ENCODE measurements around the gene OR9G1.
"Not testable (repeated sequence)": the region's sequence is repeated elsewhere in the genome, so short reads cannot be mapped to it uniquely, and the experiment has no call there.

The OR9G1 gene

DNA sequence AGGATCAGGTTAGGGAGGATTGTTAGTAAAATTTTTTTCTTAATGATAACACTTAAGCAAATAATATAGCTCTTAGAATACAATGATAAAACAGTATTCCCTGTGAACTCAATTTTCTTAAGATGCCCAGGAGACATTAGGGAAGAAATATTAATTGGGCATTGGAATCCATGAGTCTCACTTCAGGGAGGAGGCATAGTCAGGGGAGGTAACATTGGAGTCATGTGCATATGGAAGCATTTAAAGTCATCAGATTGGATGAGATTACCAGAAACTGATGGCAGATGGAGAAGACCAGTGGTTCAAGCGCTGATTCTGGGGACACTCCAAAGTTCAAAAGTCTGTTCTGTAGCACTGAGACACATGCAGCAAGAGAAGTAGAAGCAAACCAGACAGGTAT is at the start of gene OR9G1:
OR9G1 (plus strand) TSS at position 301 of the 400 bp plus-strand sequence. CDS start 1,293 bp downstream, outside the sequence.
- no peak for DNase-seq (ENCODE audit: low spot score)

DNA sequence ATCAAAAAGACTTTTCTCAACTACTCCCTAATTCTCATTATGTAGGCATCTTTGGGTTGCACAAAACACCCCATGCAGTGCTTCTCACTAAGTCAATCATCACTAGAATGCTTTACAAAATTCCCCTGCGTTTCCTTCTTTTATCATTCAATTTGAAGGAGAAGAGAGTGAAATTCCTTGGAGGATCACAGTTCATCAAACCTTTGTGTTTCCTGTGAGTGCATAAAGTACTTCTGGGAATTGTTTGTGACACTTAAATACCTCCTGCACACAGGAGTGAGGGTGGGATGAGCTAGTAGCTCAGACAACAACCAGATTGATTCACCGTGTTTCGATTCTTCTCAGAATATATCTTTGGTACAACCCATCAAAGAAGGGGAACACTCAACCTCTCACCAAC is 39.1 kb upstream of the OR9G1 start:
- DNase-seq (ENCODE audit: low spot score): no peak

- DNase-seq (ENCODE audit: low spot score): no peak
Measured at GRCh38 chr11:56663386-56663785, 35.5 kb upstream of the OR9G1 start, which contains the start of gene OR5AR1. Gene OR5AR1, plus strand, starts transcription at chr11:56663686. Its CDS starts 0 bp downstream, at chr11:56663686.

- DNase-seq (ENCODE audit: low spot score): no peak
Measured at GRCh38 chr11:56670984-56671383, 27.9 kb upstream of the OR9G1 start.

GRCh38 chr11:56688554-56689100 is 10.3 kb upstream of the OR9G1 start:
- DNase-seq (ENCODE audit: low spot score): no peak

- not testable (repeated sequence) for DNase-seq (ENCODE audit: low spot score)
Measured at GRCh38 chr11:56691179-56691578, 7.7 kb upstream of the OR9G1 start.

GRCh38 chr11:56693428-56693827 is 5.5 kb upstream of the OR9G1 start:
- no peak for DNase-seq (ENCODE audit: low spot score)

DNA sequence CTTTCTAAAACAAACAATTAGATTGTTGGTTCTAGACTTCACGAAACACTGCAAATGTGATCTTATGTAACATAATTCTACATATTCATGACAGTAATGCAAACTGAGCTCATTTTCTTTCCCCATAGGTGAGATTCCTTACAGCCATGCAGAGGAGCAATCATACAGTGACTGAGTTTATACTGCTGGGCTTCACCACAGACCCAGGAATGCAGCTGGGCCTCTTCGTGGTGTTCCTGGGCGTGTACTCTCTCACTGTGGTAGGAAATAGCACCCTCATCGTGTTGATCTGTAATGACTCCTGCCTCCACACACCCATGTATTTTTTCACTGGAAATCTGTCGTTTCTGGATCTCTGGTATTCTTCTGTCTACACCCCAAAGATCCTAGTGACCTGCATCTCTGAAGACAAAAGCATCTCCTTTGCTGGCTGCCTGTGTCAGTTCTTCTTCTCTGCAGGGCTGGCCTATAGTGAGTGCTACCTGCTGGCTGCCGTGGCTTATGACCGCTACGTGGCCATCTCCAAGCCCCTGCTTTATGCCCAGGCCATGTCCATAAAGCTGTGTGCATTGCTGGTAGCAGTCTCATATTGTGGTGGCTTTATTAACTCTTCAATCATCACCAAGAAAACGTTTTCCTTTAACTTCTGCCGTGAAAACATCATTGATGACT is 1.5 kb downstream of the OR9G1 start:
- no peak for DNase-seq (ENCODE audit: low spot score)

DNA sequence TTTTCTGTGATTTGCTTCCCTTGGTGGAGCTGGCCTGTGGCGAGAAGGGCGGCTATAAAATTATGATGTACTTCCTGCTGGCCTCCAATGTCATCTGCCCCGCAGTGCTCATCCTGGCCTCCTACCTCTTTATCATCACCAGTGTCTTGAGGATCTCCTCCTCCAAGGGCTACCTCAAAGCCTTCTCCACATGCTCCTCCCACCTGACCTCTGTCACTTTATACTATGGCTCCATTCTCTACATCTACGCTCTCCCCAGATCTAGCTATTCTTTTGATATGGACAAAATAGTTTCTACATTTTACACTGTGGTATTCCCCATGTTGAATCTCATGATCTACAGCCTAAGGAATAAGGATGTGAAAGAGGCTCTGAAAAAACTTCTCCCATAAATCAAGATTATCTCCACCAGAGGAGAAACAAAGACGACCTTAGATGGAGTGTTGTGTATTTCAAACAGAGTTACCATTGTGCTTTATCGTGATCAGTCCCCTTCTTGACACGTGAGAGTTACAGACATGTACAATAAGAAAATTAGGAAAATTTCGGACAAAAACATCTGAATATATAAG is 2.1 kb downstream of the OR9G1 start:
- no peak for DNase-seq (ENCODE audit: low spot score)

- DNase-seq (ENCODE audit: low spot score): no peak
Measured at GRCh38 chr11:56705784-56706396, 7.0 kb downstream of the OR9G1 start.

DNA sequence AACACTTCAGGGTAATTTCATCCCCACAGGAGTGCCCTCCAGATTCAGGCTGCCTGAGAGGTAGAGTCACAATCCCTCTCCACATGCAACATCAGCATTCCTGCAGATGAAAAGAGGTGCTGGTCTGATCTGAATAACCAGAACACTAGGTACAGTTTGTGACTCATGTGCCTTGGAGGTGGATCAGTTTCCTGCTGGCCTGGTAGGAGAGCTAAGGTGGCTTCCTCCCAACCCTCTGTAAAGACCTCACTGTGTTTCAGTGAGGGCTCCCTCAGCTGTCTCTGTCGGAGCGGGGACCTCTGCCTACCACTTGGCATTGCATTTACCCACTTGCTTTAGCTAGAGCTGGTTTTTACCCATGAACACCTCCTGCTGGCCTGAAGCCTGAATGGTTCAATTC is 7.6 kb downstream of the OR9G1 start:
- DNase-seq (ENCODE audit: low spot score): no peak

- no peak for DNase-seq (ENCODE audit: low spot score)
Measured at GRCh38 chr11:56714206-56714605, 15.3 kb downstream of the OR9G1 start.

DNA sequence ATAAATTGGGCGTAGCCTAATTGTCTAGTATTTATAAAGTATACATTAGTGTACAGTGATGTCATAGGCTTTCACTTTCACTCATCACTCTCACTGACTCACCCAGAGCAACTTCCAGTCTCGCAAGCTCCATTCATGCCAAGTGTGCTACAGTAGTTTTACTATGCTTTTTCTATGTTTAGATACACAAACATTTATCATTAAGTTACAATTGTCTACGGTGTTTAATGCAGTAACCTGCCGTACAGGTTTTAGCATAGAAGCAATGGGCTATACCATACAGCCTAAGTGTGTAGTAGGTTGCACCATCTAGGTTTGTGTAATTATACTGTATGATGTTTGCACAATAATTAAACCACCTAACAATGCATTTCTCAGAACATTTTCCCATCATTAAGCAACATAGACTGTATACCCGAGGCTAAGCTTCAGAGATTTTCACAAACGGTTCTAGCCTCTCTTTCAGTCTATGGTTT is 17.5 kb downstream of the OR9G1 start:
- DNase-seq (ENCODE audit: low spot score): no peak

- no peak for DNase-seq (ENCODE audit: low spot score)
Measured at GRCh38 chr11:56720513-56720912, 21.6 kb downstream of the OR9G1 start.

- DNase-seq (ENCODE audit: low spot score): no peak
Measured at GRCh38 chr11:56740107-56740506, 41.2 kb downstream of the OR9G1 start.

GRCh38 chr11:56740886-56741285 is 42.0 kb downstream of the OR9G1 start:
- DNase-seq (ENCODE audit: low spot score): no peak

GRCh38 chr11:56748597-56748996 is 49.7 kb downstream of the OR9G1 start, which contains the start of gene OR9G4:
Gene OR9G4, minus strand, starts transcription at chr11:56748697. Its CDS starts 4,931 bp downstream, at chr11:56743766.
- no peak for DNase-seq (ENCODE audit: low spot score)

- peak; percentile 74 for DNase-seq (ENCODE audit: low spot score)
Measured at GRCh38 chr11:56750190-56750589, 51.3 kb downstream of the OR9G1 start.

- DNase-seq (ENCODE audit: low spot score): no peak
Measured at GRCh38 chr11:56751480-56751879, 52.6 kb downstream of the OR9G1 start.

Data from HuH-7 (cell line).